Erythroblast (primary cell): ENCODE data around the gene SIK3.

ENCODE experiments used
- GATA1 ChIP-seq: IDR thresholded peaks from 2 replicates; pipeline ENCODE4 v1.6.1; 2011; ENCODE audit warnings: low read depth, mild to moderate bottlenecking, control low read depth, low read length, moderate library complexity
- POLR2A ChIP-seq: IDR thresholded peaks from 2 replicates; pipeline ENCODE4 v1.6.1; 2011; ENCODE audit warnings: mild to moderate bottlenecking, low read length

DNA sequence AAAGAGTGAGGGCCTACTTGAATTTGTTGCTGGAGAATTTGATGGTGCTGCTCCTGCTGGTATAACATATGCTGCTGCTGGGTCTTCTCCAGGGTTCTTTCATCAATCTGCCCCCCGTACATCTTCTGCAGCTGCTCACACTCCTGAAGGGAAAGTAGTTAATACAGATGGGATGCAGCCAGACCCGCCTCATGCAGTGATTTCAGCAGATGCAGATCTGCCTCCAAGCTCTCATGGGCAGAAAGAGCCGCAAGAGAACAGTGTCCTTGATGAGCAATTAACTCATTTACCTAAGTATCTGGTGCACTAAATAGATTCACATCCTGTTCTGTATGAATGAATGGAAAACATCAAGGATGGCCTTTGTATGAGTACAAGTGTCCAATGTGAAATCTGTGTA lies 236.0 kb downstream of the SIK3 start:
- TF ChIP-seq POLR2A: no peak
- no peak for TF ChIP-seq GATA1
